HFFc6 (cell line): ENCODE results near the gene AQP4. TPM values are rescaled to one million over a fixed set of nuclear protein-coding genes. Genes with fewer than 3 reads are reported as not detected.

ENCODE experiments used
- DNase-seq: peaks from one replicate; pipeline ENCODE4 v3.0.0-alpha.2; 2018
- H3K27ac Mint-ChIP-seq: 2 replicates; pipeline ENCODE4 v1.8.0; 2020; ENCODE audit warnings: mild to moderate bottlenecking, mixed read lengths
- H3K27me3 Mint-ChIP-seq: 2 replicates; pipeline ENCODE4 v1.8.0; 2021; ENCODE audit warnings: mild to moderate bottlenecking, moderate library complexity, mixed read lengths; ENCODE audit not compliant: insufficient read depth
- H3K36me3 Mint-ChIP-seq: 2 replicates; pipeline ENCODE4 v1.8.0; 2021; ENCODE audit warnings: low read depth, mixed read lengths
- H3K4me1 Mint-ChIP-seq: 2 replicates; pipeline ENCODE4 v1.8.0; 2020; ENCODE audit warnings: low read depth, mixed read lengths
- H3K4me3 Mint-ChIP-seq: 2 replicates; pipeline ENCODE4 v1.8.0; 2020; ENCODE audit warnings: mild to moderate bottlenecking, moderate library complexity, mixed read lengths
- H3K9me3 Mint-ChIP-seq: 2 replicates; pipeline ENCODE4 v1.8.0; 2020; ENCODE audit warnings: mild to moderate bottlenecking, mixed read lengths
- CTCF ChIP-seq: fragments of 200-600 bp; sonication (generic); IDR thresholded peaks from 2 replicates; pipeline ENCODE4 v1.5.0; 2021; ENCODE audit warnings: antibody characterized with exemption, mild to moderate bottlenecking
- total RNA-seq, 6 experiments: library from RNA; stranded (reverse); fragmentation: NEBNext Ultra II Directional; extraction: Animal tissue kit (Norgen Biotek cat#: 25700); gene quantifications; 2 replicates in 1 of 6; 3 replicates in 5 of 6; pipeline ENCODE4 v1.2.3, GENCODE V29; 2021

The AQP4 gene
- total RNA-seq, 6 experiments from 2014 or later, result not detected

- Mint-ChIP-seq H3K4me1 (no peaks in the 10 kb centered on the region), H3K4me3 (no peak overlapping the region), H3K27ac (no peak overlapping the region), H3K36me3 (no peaks in the 10 kb centered on the region), H3K9me3 (peaks cover 34% of the 10 kb centered on the region), H3K27me3 (no peaks in the 10 kb centered on the region)
- DNase-seq, result no peak
- no peak for TF ChIP-seq CTCF
These were observed 59.3 kb downstream of the AQP4 start for GRCh38 chr18:26806224-26806623.

GRCh38 chr18:26804519-26804918, 61.0 kb downstream of the AQP4 start:
- Mint-ChIP-seq H3K27ac (no peak overlapping the region), H3K4me3 (no peak overlapping the region), H3K27me3 (no peaks in the 10 kb centered on the region), H3K9me3 (peaks cover 36% of the 10 kb centered on the region), H3K4me1 (no peaks in the 10 kb centered on the region), H3K36me3 (no peaks in the 10 kb centered on the region)
- no peak for DNase-seq
- TF ChIP-seq CTCF, result no peak

- Mint-ChIP-seq H3K4me1 (no peaks in the 10 kb centered on the region), H3K27me3 (no peaks in the 10 kb centered on the region), H3K4me3 (no peak overlapping the region), H3K36me3 (no peaks in the 10 kb centered on the region), H3K27ac (no peak overlapping the region), H3K9me3 (peaks cover 37% of the 10 kb centered on the region)
- TF ChIP-seq CTCF, result no peak
- no peak for DNase-seq
These were observed 61.9 kb downstream of the AQP4 start for GRCh38 chr18:26803643-26804042.

GRCh38 chr18:26802330-26803200, 62.9 kb downstream of the AQP4 start:
- no peak for DNase-seq
- peaks cover 39% of the 10 kb centered on the region for H3K9me3 Mint-ChIP-seq
- no peaks in the 10 kb centered on the region for H3K4me1 Mint-ChIP-seq
- H3K27ac Mint-ChIP-seq, result no peak overlapping the region
- TF ChIP-seq CTCF, result no peak
- no peaks in the 10 kb centered on the region for H3K27me3 Mint-ChIP-seq
- H3K36me3 Mint-ChIP-seq, result no peaks in the 10 kb centered on the region
- H3K4me3 Mint-ChIP-seq, result no peak overlapping the region
